Lung microvascular endothelial cell (primary cell): ENCODE measurements around the gene DNAJC21. TPM values are rescaled to one million over a fixed set of nuclear protein-coding genes. Genes with fewer than 3 reads are reported as not detected.
A peak's percentile ranks its signal among the peaks of the same experiment; 100 is the strongest.

Source experiments
- DNase-seq, 2 donors: peaks; one replicate each; pipeline versions ENCODE4 v3.0.0 to v3.0.0-alpha.2; 2010; ENCODE audit warnings: low read depth in 2 of 2
- total RNA-seq: library from RNA; depleted of rRNA; stranded (reverse); fragments of >200 nt; gene quantifications from 2 replicates; pipeline ENCODE4 v1.2.1, GENCODE V29; 2014

DNAJC21 gene
- total RNA-seq, 1 donor from 2014 or later = 22.8 TPM

DNA sequence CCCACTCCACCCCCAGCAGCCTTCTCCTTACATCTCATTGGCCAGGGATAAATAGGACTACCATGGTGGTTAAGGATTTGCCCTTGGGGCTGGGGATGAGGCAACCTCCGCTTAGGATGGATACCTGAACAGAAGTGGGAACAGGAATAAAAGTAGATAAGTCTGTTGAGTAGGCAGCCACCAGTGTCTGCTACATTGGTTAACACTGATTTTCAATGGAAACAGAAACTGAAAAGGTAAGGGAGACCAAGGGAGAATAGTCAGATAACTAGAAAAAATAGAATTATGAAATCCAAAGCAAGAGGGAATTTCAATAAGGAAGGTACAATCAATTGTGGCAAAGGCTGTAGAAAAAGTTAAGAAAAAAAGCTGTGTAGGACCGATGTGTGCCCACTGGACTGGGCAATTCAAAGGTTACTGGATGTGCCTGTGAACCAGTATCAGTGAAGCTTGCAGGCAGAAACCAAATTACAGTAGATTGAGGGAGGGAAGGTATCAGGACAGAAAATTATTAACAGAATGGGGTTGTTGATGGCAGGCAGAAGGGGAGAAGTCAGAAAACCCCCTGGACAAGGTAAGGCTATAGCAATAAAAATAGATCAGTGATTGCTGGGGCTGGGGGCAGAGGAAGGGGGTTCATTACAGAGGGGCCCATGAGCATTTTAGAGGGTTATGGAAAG lies 48.7 kb downstream of the DNAJC21 start:
- no peak for DNase-seq

DNA sequence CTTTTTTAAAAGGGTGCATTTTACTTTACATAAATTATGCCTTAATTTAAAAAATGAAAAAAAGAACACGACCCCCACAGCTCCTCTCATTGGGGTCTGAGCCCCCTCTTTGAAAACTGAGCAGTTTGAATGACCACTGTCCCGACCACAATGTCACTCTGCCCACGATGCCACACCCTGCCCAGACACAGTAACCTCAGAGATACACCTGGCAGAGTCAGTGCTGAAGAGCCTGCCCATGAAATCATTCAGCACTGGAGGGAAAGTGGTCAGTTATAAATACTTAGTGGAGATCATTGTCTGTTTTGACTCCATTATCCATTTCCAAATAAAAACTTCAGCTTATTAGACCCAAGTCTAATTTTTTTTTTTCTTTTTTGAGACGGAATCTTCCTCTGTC lies 49.3 kb downstream of the DNAJC21 start:
- DNase-seq = no peak

DNA sequence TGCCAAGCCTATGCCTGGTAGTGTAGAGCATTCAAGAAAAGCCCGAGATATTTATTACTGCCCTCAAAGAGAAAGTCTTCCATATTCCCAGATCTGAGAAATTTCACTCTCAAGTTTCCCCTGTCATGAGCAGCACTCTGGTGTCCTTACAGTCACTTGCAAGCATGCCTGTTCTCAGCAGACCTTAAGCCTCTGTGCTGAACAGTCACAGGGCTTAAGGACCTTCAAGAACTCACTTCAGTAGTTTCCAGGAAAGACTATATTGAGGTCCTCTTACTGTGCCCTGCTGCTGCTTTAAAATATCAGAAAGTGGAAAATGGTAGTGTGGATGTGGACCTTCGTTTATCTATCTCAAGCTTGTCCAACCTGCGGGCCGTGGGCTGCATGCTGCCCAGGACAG lies 53.5 kb downstream of the DNAJC21 start:
- DNase-seq = no peak

DNA sequence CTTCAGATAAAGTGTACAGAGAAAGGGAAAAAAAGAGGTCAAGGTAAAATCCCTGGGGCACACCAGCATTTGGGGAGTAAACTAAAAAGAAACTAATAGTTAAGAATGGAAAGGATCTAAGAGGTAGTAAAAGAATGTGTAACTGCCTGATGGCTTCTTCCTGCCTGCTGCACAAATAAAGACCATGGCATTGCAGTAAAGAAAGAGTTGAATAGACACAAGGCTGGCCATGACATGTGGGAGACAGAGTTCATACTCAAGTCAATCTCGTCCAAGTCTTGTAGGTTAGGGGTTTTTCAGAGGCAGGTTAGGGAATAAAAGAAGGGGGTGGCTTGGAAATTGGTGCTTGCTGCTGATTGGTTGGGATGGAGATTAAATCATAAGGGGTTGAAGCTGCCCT lies 57.6 kb downstream of the DNAJC21 start:
- no peak for DNase-seq

DNA sequence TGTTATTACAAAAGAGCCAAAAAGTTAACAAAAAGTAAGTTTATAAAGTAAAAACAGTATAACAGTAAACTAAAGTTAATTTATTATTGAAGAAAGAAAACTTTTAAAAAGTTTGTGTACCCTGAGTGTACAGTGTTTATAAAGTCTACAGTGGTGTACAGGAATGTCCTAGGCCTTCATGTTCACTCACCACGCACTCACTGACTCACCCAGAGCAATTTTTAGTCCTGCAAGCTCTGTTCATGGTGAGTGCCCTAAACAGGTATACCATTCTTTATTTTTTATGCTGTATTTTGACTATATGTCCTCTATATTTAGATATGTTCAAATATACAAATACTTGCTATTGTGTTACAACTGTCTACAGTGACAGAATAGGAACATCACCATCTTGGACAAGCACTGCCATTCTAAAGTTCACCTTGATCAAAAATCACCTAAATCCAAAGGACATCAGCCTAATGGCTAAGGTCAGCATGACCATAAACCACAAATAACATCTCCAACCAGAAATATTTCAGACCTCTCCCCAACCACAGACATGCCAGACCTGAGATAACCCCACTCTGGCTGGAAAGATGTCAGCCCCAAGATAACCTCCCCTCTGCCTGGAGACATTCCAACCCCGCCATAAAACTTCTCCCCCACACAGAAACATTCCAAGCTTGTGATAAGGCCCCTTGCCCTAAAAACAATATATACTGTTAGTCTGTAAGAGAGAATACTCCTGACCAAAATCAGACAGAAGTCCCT lies 62.3 kb downstream of the DNAJC21 start:
- no peak for DNase-seq

DNA sequence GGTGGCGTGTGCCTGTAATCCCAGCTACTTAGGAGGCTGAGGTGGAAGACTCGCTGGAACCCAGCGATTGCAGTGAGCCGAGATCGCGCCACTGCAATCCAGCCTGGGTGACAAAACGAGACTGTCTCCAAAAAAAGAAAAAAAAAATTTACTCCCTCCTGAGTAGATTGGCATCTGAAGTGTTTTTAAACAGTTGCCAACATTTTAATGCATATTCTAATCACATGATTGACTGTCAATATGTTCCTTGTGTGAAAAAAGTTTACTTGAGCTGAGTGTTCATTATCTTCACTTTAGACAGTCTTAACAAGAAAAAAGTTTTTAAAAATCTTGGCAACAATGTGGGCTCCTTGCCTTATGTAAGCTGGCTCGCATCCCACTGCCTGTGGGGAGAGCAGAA lies 64.6 kb downstream of the DNAJC21 start:
- no peak for DNase-seq

DNA sequence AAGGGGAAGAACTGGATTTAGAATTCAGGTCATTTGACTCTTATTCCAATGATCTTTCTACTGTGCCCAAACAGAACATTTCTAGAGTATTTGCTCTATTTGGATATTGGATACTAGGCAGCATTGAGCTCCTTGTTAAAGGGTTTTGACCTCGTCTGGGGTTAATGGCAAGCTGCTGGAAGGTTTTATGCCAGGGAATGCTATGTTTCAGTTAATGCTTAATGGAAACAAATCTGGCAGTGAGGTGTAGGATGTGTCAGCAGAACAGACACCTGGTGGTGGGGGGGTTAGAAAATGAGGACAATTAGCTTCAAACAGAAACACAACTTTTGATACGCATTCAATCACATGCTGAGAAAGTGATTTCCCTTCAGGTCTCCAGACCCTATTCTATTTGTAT lies 66.9 kb downstream of the DNAJC21 start:
- DNase-seq = no peak

DNA sequence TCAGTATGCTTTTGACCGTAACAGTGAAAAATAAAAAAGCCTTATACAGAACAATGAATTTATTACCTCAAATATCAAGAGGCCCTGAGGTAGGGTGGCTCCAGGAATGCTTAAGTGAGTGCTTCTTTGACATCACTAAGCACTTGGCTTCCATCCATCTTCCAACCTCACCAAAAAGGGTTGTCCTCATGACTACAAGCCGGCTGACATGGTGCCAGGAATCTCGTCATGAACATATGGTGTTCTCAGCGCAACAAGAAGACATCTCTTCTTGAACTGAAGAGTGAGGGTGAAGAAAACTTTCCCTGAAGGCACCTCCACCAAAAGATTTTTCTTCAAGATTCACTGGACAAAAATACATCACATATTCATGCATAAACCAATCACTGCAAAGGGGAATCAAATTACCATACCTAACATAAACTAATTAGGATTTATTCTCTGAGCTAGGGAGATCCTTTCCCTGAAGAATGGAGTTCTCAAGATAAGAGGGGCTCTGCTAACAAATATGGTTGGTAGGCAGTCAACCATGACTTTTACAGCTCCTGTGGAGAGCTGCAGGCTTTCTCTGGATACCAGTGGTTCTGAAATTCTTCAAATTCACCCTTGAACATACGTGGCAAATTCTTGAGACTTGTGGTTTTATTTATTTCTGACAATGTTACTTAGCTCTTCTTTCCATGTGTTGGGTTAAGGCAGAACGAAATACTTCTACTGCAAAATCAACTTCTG lies 68.9 kb downstream of the DNAJC21 start:
- DNase-seq = peak in 1 of 2 donors; percentile 2

DNA sequence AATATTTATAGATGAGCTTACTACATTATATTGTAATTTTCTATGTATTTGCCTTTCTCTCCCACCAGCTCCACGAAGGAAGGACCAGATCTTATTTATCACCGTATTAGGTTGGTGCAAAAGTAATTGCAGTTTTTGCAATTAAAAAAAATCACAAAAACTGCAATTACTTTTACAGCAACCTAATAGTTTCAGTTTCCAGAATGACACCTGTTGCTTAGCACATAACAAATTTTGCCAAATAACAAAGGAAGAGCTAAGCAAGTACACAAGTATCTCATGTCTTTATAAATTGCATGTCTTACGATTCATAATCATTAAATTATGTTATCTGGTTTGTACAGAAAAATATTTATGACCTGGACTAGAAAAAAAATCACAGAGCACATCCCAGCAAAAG lies 72.5 kb downstream of the DNAJC21 start:
- no peak for DNase-seq

DNA sequence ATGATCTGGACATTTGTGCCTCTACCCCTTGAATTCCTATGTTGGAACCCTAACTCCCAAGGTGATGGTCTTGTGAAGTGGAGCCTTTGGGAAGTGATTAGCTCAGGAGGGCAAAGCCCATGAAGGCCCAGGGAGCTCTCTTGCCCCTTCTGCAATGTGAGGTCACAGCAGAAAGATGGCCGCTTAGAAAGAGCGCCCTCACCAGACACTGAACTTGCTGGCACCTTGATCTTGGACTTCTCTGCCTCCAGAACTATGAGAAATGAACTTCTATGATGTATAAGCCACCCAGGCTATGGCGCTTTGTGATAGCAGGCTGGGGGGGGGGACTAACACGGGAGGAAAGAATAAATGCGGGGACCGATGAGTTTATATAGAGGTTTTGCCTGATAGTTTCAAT lies 73.1 kb downstream of the DNAJC21 start:
- no peak for DNase-seq

DNA sequence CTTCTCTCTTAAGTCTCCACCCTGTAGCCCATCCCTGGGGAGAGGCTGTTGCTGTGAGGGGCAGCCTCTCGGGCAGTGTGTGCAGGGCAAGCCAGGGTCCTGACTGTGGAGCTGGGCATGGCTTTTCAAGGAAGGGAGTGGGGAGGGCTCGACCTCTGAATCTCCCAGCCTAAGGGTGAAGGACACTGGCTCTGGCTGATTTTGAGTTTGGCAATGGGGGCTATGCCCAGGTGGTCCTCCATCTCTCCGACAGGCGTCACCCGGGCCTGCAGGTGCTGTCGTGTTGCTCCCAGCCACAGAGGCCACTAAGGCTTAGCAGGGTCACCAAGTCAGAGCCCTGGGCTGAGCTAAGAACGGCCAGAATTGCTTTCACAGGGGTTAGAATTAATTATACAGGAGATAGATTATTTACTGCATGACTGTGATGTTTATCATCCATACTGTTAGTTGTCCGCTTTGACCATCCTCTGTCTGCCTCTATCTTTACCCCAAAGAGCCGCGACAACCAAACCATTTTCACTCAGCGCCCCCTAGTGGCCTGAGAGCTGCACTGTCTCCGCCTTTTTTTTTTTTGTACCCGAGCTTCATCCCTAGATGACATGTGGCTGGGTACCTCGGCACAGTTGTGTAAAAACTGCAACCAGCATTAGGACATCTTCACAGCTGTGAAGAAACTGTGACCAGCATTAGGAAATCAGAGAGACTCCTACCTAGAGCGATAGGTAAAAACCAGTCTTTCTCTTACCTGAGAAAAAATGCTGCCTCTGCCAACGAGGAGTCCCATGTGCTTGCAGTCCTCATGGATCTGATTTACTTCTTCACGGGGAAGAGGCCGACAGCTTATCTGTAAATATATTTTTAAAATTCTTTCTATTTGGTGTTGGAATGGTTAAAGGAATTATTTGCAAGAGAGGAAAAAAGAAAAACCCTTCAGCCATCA lies 73.9 kb downstream of the DNAJC21 start:
- DNase-seq = peak; percentile 54 to 67

DNA sequence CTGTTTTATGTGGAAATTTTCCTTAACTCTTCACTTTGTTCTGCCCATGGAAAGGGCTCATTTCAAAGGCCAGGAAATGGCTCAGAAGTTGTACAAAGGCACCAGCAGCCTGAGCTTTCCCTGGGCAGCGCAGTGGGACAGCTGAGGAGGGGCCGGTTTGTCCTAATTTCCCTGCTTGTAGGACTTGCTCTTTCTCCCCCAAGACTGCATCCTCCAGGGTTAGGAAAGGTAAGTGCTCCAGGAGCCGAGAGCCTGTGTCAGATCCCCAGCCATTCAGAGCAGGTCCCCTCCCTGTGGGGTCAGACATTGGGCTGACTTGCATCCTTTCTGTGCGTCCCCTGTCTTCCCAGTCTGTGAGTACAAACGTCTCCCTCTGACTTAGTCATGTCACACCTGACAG lies 74.8 kb downstream of the DNAJC21 start:
- no peak for DNase-seq

DNA sequence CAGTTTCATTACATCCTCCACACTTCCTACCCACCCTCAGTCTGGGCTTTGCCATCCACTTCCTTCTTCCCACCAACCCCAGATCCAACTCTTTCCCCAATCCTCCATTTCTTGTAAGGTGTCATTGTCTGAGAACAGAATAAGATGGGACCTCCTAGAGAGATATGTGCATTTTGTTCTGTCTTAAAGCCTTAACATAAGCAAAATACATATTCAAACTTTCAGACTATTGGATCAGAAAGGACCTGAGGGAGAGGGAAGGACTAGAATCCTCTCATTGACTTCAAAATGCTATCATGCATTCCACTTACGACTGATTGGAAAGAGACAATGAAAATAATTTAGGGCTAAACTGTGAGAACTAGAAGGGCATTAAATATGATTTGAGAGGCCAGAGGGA lies 75.4 kb downstream of the DNAJC21 start:
- no peak for DNase-seq

Other genes with a start within 250 kb of the DNAJC21 start
- gene TTC23L, start 90.4 kb upstream of the DNAJC21 start, total RNA-seq = under 0.01 TPM in 1 of 2 replicates, not detected in the other
- gene RAD1, start 14.1 kb upstream of the DNAJC21 start, total RNA-seq = 23.1 and 27.6 TPM in 2 replicates
- 17.0 and 21.8 TPM in 2 replicates for gene BRIX1, start 13.8 kb upstream of the DNAJC21 start, total RNA-seq
- not detected in 2 replicates for gene AGXT2, start 118.4 kb downstream of the DNAJC21 start, total RNA-seq